ENCODE measurements around the gene UGT1A7.

The UGT1A7 gene

GRCh38 chr2:233674314-233674713 is 7.4 kb upstream of the UGT1A7 start:
- no peak for DNase-seq
- H3K4me3 ChIP-seq (ENCODE audit: low read depth, low read length): no peak overlapping the region
- no peak overlapping the region for H3K27ac ChIP-seq
- H3K36me3 ChIP-seq (replicated peaks): no peaks in the 10 kb centered on the region
- TF ChIP-seq, protein P1, sequence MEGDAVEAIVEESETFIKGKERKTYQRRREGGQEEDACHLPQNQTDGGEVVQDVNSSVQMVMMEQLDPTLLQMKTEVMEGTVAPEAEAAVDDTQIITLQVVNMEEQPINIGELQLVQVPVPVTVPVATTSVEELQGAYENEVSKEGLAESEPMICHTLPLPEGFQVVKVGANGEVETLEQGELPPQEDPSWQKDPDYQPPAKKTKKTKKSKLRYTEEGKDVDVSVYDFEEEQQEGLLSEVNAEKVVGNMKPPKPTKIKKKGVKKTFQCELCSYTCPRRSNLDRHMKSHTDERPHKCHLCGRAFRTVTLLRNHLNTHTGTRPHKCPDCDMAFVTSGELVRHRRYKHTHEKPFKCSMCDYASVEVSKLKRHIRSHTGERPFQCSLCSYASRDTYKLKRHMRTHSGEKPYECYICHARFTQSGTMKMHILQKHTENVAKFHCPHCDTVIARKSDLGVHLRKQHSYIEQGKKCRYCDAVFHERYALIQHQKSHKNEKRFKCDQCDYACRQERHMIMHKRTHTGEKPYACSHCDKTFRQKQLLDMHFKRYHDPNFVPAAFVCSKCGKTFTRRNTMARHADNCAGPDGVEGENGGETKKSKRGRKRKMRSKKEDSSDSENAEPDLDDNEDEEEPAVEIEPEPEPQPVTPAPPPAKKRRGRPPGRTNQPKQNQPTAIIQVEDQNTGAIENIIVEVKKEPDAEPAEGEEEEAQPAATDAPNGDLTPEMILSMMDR (IDR thresholded peaks at IDR 0.05; ENCODE audit: low read depth, low read length, missing control alignments): no peak
- no peaks in the 10 kb centered on the region for H3K27me3 ChIP-seq (replicated peaks)
- in situ Hi-C loops (cut with HindIII; ENCODE audit: low pct_ligation_motif_present, low sequenced_read_pairs): no loop called here

DNA sequence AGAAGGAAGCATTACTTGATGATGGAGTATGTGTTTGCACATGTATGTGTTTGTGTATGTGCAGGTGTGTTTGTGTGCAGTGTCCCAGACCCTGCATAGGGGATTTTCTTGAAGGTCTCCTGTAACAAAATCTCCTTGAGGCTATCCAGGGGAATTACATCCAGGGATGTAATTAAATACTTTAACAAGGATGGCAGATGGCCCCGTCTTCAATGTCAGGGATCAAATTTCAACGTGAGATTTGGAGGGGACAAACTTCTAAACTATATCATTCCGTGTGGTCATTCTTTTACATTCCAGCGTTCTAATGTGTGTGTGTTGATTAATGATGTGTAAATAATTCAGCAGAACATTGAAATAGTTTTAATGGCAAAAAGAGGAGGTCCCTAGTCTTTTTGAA is 6.7 kb upstream of the UGT1A7 start:
- Histone ChIP-seq H3K27ac (no peak overlapping the region), H3K4me3 (ENCODE audit: low read depth, low read length) (no peak overlapping the region), H3K27me3 (replicated peaks) (no peaks in the 10 kb centered on the region), H3K36me3 (replicated peaks) (no peaks in the 10 kb centered on the region)
- TF ChIP-seq, protein P1 (IDR thresholded peaks at IDR 0.05; ENCODE audit: low read depth, low read length, missing control alignments): peak; percentile 3
- DNase-seq: no peak
- in situ Hi-C loops (cut with HindIII; ENCODE audit: low pct_ligation_motif_present, low sequenced_read_pairs): no loop called here

DNA sequence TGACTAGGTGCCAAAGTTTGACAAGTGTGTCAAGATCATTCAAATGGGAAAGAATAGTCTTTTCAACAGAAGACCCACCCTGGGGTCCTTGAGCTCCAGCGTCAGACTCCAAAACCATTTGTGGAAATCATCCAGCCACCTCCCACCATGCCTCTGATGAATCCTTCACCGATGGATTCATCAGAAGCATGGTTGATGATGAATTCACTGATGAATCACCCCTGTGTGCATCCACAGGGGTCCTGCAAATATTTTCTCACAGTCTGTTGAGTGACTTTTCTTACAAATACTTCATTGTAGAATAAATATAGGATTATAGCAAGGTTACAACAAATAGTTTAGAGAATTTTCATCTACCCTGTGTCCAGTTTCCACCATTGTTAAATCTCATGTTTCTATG is 5.7 kb upstream of the UGT1A7 start:
- Histone ChIP-seq H3K27me3 (replicated peaks) (no peaks in the 10 kb centered on the region), H3K36me3 (replicated peaks) (no peaks in the 10 kb centered on the region), H3K4me3 (ENCODE audit: low read depth, low read length) (no peak overlapping the region), H3K27ac (peak overlapping the region; percentile 45)
- in situ Hi-C loops (cut with HindIII; ENCODE audit: low pct_ligation_motif_present, low sequenced_read_pairs): no loop called here
- TF ChIP-seq, protein P1 (IDR thresholded peaks at IDR 0.05; ENCODE audit: low read depth, low read length, missing control alignments): no peak
- peak; percentile 73 for DNase-seq

- TF ChIP-seq, protein P1 (IDR thresholded peaks at IDR 0.05; ENCODE audit: low read depth, low read length, missing control alignments): no peak
- no peaks in the 10 kb centered on the region for H3K36me3 ChIP-seq (replicated peaks)
- in situ Hi-C loops (cut with HindIII; ENCODE audit: low pct_ligation_motif_present, low sequenced_read_pairs): no loop called here
- DNase-seq: no peak
- no peaks in the 10 kb centered on the region for H3K27me3 ChIP-seq (replicated peaks)
- no peak overlapping the region for H3K27ac ChIP-seq
- H3K4me3 ChIP-seq (ENCODE audit: low read depth, low read length): no peak overlapping the region
Observed at GRCh38 chr2:233679196-233679595, 2.5 kb upstream of the UGT1A7 start.

- no peak for DNase-seq
- Histone ChIP-seq H3K27me3 (replicated peaks) (no peaks in the 10 kb centered on the region), H3K4me3 (ENCODE audit: low read depth, low read length) (no peak overlapping the region), H3K27ac (no peak overlapping the region), H3K36me3 (replicated peaks) (no peaks in the 10 kb centered on the region)
- TF ChIP-seq, protein P1 (IDR thresholded peaks at IDR 0.05; ENCODE audit: low read depth, low read length, missing control alignments): no peak
- in situ Hi-C loops (cut with HindIII; ENCODE audit: low pct_ligation_motif_present, low sequenced_read_pairs): no loop called here
Observed at GRCh38 chr2:233680361-233681045, 1.2 kb upstream of the UGT1A7 start.

- in situ Hi-C loops (cut with HindIII; ENCODE audit: low pct_ligation_motif_present, low sequenced_read_pairs): no loop called here
Observed at GRCh38 chr2:233684640-233685039, 2.9 kb downstream of the UGT1A7 start.

More at GRCh38 chr2:233684640-233685039, 2.9 kb downstream of the UGT1A7 start:
- TF ChIP-seq, protein P1 (IDR thresholded peaks at IDR 0.05; ENCODE audit: low read depth, low read length, missing control alignments): no peak
- Histone ChIP-seq H3K36me3 (replicated peaks) (no peaks in the 10 kb centered on the region), H3K27ac (no peak overlapping the region), H3K27me3 (replicated peaks) (no peaks in the 10 kb centered on the region), H3K4me3 (ENCODE audit: low read depth, low read length) (no peak overlapping the region)
- DNase-seq: no peak
